B cell (primary cell): Measurements from ENCODE around the gene ADAM19. TPM values are rescaled to one million over a fixed set of nuclear protein-coding genes. Genes with fewer than 3 reads are reported as not detected.

Experiments used
- ATAC-seq: fragments of 200-7000 bp; cut with Tn5 transposase; one replicate; pipeline ENCODE4 v1.10.0; 2021; ENCODE audit warnings: low read depth, mild to moderate bottlenecking, moderate number of reproducible peaks, moderate library complexity
- CTCF ChIA-PET: fragments of 350-600 bp; sonication (Branson Sonifier 250); formaldehyde crosslinking; loops from one replicate; lab custom pipeline; 2021; ENCODE audit warnings: antibody characterized with exemption, inconsistent platforms; lab: Charles Lee
- POLR2A ChIA-PET: fragments of 350-600 bp; sonication (Branson Sonifier 250); formaldehyde crosslinking; loops from one replicate; lab custom pipeline; 2021; ENCODE audit warnings: antibody characterized with exemption; lab: Charles Lee
- DNase-seq: peaks from one replicate; pipeline ENCODE4 v3.0.0; 2013
- H2AFZ ChIP-seq: 2 replicates; pipeline ENCODE4 v1.6.1; 2012; ENCODE audit warnings: mild to moderate bottlenecking, low read depth, low read length; ENCODE audit not compliant: insufficient read depth, poor library complexity, severe bottlenecking
- H3K27ac ChIP-seq, 2 donors: 1 replicate in 1 of 2; 2 replicates in 1 of 2; pipeline ENCODE4 v1.5.1; 2012 to 2013; ENCODE audit warnings: low read length in 2 of 2, mild to moderate bottlenecking in 2 of 2, moderate library complexity in 1 of 2
- H3K27me3 ChIP-seq, 4 experiments: fragments of 200-600 bp in 1 of 4; sonication (generic) in 1 of 4; replicated peaks in 1 of 4; 1 replicate in 2 of 4; 2 replicates in 2 of 4; pipeline versions ENCODE4 v1.6.1 to v1.7.0; 2013 to 2016; ENCODE audit warnings: low read length in 3 of 4, mild to moderate bottlenecking in 2 of 4, mixed read lengths in 1 of 4, moderate library complexity in 1 of 4; ENCODE audit not compliant: insufficient read depth in 4 of 4, control insufficient read depth in 3 of 4; ENCODE audit errors: control extremely low read depth in 1 of 4
- H3K36me3 ChIP-seq, 2 experiments: replicated peaks in 1 of 2; 1 replicate in 1 of 2; 2 replicates in 1 of 2; pipeline versions ENCODE4 v1.6.1 to v1.7.1; 2013; ENCODE audit warnings: low read length in 1 of 2; ENCODE audit not compliant: insufficient read depth in 2 of 2, control insufficient read depth in 1 of 2; ENCODE audit errors: control extremely low read depth in 1 of 2, extremely low read depth in 1 of 2
- H3K4me1 ChIP-seq, 2 donors: fragments of 200-600 bp in 1 of 2; sonication (generic) in 1 of 2; 1 replicate in 1 of 2; 2 replicates in 1 of 2; pipeline versions ENCODE4 v1.5.1 to v1.6.1; 2013 to 2017; ENCODE audit warnings: low read length in 2 of 2; ENCODE audit not compliant: control insufficient read depth in 2 of 2, insufficient read depth in 2 of 2
- H3K4me2 ChIP-seq: replicated peaks from 2 replicates; pipeline ENCODE3; 2012; ENCODE audit warnings: mild to moderate bottlenecking, low read depth, low read length; ENCODE audit not compliant: poor library complexity, severe bottlenecking
- H3K4me3 ChIP-seq, 5 experiments: fragments of 200-600 bp in 1 of 5; sonication (generic) in 1 of 5; 1 replicate in 3 of 5; 2 replicates in 2 of 5; pipeline versions ENCODE4 v1.5.1 to v1.7.0; 2011 to 2016; ENCODE audit warnings: low read length in 4 of 5, mild to moderate bottlenecking in 4 of 5, low read depth in 2 of 5, control low read depth in 1 of 5, moderate library complexity in 1 of 5; ENCODE audit not compliant: insufficient read depth in 1 of 5; ENCODE audit errors: control extremely low read depth in 1 of 5, extremely low read depth in 1 of 5
- H3K79me2 ChIP-seq: fragments of 200-600 bp; sonication (generic); one replicate; pipeline ENCODE4 v1.6.0; 2016; ENCODE audit warnings: low read length; ENCODE audit not compliant: control insufficient read depth, insufficient read depth
- H3K9ac ChIP-seq: fragments of 200-600 bp; sonication (generic); 2 replicates; pipeline ENCODE4 v1.6.1; 2017; ENCODE audit warnings: mild to moderate bottlenecking, low read length, moderate library complexity
- H3K9me3 ChIP-seq, 3 donors: one replicate each; pipeline versions ENCODE4 v1.6.1 to v1.7.1; 2013; ENCODE audit warnings: low read length in 2 of 3; ENCODE audit not compliant: control insufficient read depth in 2 of 3, insufficient read depth in 1 of 3; ENCODE audit errors: control extremely low read depth in 1 of 3
- H4K20me1 ChIP-seq: 2 replicates; pipeline ENCODE4 v1.6.0; 2012; ENCODE audit warnings: mild to moderate bottlenecking, low read length; ENCODE audit not compliant: insufficient read depth, control insufficient read depth, poor library complexity, severe bottlenecking
- H3K27ac Mint-ChIP-seq: one replicate; pipeline ENCODE4 v1.8.0; 2021; ENCODE audit warnings: mixed read lengths
- H3K27me3 Mint-ChIP-seq: one replicate; pipeline ENCODE4 v1.8.0; 2021; ENCODE audit warnings: mixed read lengths
- H3K4me1 Mint-ChIP-seq: one replicate; pipeline ENCODE4 v1.8.0; 2021; ENCODE audit warnings: mixed read lengths
- H3K4me3 Mint-ChIP-seq: one replicate; pipeline ENCODE4 v1.8.0; 2021; ENCODE audit warnings: mixed read lengths
- H3K9me3 Mint-ChIP-seq: one replicate; pipeline ENCODE4 v1.8.0; 2022; ENCODE audit warnings: mixed read lengths; ENCODE audit not compliant: insufficient read depth
- CTCF ChIP-seq: fragments of 200-600 bp; IDR thresholded peaks from one replicate; pipeline ENCODE4 v1.8.0; 2022; ENCODE audit warnings: antibody characterized with exemption, mild to moderate bottlenecking
- EZH2 ChIP-seq: IDR thresholded peaks from 2 replicates; pipeline ENCODE4 v1.6.1; 2012; ENCODE audit warnings: borderline replicate concordance, low read depth, mild to moderate bottlenecking, moderate library complexity, low read length; ENCODE audit not compliant: insufficient read depth, poor library complexity, severe bottlenecking
- WGBS: methylation state at CpG from one replicate; pipeline ENCODE4 v1.1.5; 2013; ENCODE audit warnings: missing lambda C conversion rate; ENCODE audit not compliant: insufficient coverage; 5-methylcytosine and 5-hydroxymethylcytosine counted together
- intact Hi-C: fragments of 100-400 bp; cut with micrococcal nuclease; formaldehyde crosslinking; loops from one replicate; pipeline ENCODE4 v1.10.0; 2022
- polyA plus RNA-seq: library from polyadenylated mRNA; depleted of rRNA; stranded (reverse); fragments of >200 nt; gene quantifications from 2 replicates; pipeline ENCODE4 v1.2.3, GENCODE V29; 2012
- total RNA-seq, 2 donors: library from RNA; stranded (reverse); fragments of 120-200 nt in 1 of 2; gene quantifications; 1 replicate in 1 of 2; 2 replicates in 1 of 2; pipeline versions ENCODE4 v1.2.3 to v1.2.4, GENCODE V29; 2013 to 2022

ADAM19 gene
- total and polyA plus RNA-seq, 2 donors (not counting 1 experiment from before 2014, with no cell fraction given) = 110 to 171 TPM

- ChIA-PET CTCF (interaction anchor here (0.9 to 2.9 kb wide), 6 partner anchors 9 to 293 kb away, joined by 3 to 11 read pairs (median 4); partner anchors contain the start of gene LSM11), POLR2A (interaction anchor here (1.2 to 1.9 kb wide), 2 partner anchors 9 to 31 kb away, joined by 3 to 5 read pairs; partner anchors contain the start of gene NIPAL4)
- 100% methylated on average over 1 of the region's 3 CpGs for WGBS
- Mint-ChIP-seq H3K4me3 (no peak overlapping the region), H3K27ac (no peak overlapping the region), H3K27me3 (no peaks in the 10 kb centered on the region), H3K9me3 (no peaks in the 10 kb centered on the region), H3K4me1 (peaks cover 11% of the 10 kb centered on the region)
- intact Hi-C loops = no loop called here
- H3K36me3 ChIP-seq = no peaks in the 10 kb centered on the region
- no peaks in the 10 kb centered on the region for H3K9me3 ChIP-seq
- TF ChIP-seq CTCF (no peak), EZH2 (no peak)
- no peak overlapping the region for H3K4me3 ChIP-seq
- DNase-seq (no peak), ATAC-seq (no peak)
- no peaks in the 10 kb centered on the region for H4K20me1 ChIP-seq
- no peak overlapping the region for H2AFZ ChIP-seq
- H3K9ac ChIP-seq = no peak overlapping the region
- H3K4me1 ChIP-seq = peaks cover 1 to 10% of the 10 kb centered on the region in 2 donors
- no peaks in the 10 kb centered on the region for H3K27me3 ChIP-seq
- H3K79me2 ChIP-seq = no peaks in the 10 kb centered on the region
- no peak overlapping the region for H3K27ac ChIP-seq
- H3K4me2 ChIP-seq = no peak overlapping the region
Measured at GRCh38 chr5:157450024-157450423, 125.6 kb downstream of the ADAM19 start.

- CTCF ChIA-PET = interaction anchor here (0.7 to 2.9 kb wide), 6 partner anchors 16 to 294 kb away, joined by 3 to 11 read pairs (median 5); partner anchors contain the start of gene LSM11
- Mint-ChIP-seq H3K9me3 (no peaks in the 10 kb centered on the region), H3K4me1 (peaks cover 6% of the 10 kb centered on the region), H3K27me3 (no peaks in the 10 kb centered on the region), H3K4me3 (no peak overlapping the region), H3K27ac (no peak overlapping the region)
- H3K27ac ChIP-seq = no peak overlapping the region
- DNase-seq (no peak), ATAC-seq (no peak)
- H3K36me3 ChIP-seq = no peaks in the 10 kb centered on the region
- H2AFZ ChIP-seq = no peak overlapping the region
- H3K9ac ChIP-seq = no peak overlapping the region
- H3K79me2 ChIP-seq = no peaks in the 10 kb centered on the region
- no peaks in the 10 kb centered on the region for H3K27me3 ChIP-seq
- no peak for TF ChIP-seq CTCF
- TF ChIP-seq EZH2 = no peak
- 80% methylated on average over 3 of the region's 6 CpGs for WGBS
- no peaks in the 10 kb centered on the region for H3K9me3 ChIP-seq
- no peak overlapping the region for H3K4me2 ChIP-seq
- peaks cover 0 to 9% of the 10 kb centered on the region in 2 donors for H3K4me1 ChIP-seq
- POLR2A ChIA-PET = interaction anchor here (1.9 kb wide), 1 partner anchor 10 kb away, joined by 5 read pairs; the partner anchor contains the start of gene NIPAL4
- H4K20me1 ChIP-seq = no peaks in the 10 kb centered on the region
- intact Hi-C loops = no loop called here
- no peak overlapping the region for H3K4me3 ChIP-seq
Measured at GRCh38 chr5:157449011-157449723, 126.4 kb downstream of the ADAM19 start.
